Frontal cortex (tissue), 4 donors: ENCODE measurements around the gene PODXL. TPM values are rescaled to one million over a fixed set of nuclear protein-coding genes. Genes with fewer than 3 reads are reported as not detected.
"Not testable (repeated sequence)": the region's sequence is repeated elsewhere in the genome, so short reads cannot be mapped to it uniquely, and the experiment has no call there.

Experiments used
- DNase-seq, 2 donors: peaks; one replicate each; pipeline ENCODE4 v3.0.0; 2012; ENCODE audit warnings: low spot score in 2 of 2
- FAIRE-seq: peaks from 2 replicates; lab custom pipeline; 2012; peaks lifted over from hg19 to GRCh38; lab: Jason Lieb, UNC
- total RNA-seq: library from RNA; depleted of rRNA; stranded (reverse); fragments of >200 nt; gene quantifications from one replicate; pipeline ENCODE4 v1.2.3, GENCODE V29; 2014
- donor health status: control.
- donor health status: control.
- donor health status: control.

Gene PODXL
- total RNA-seq, 1 donor from 2014 or later = 9.4 TPM

- not testable (repeated sequence) for FAIRE-seq, DNase-seq
These were observed 41.0 kb downstream of the PODXL start for GRCh38 chr7:131515471-131515870.

- FAIRE-seq (no peak), DNase-seq (peak; percentile 34 to 71)
These were observed 43.0 kb downstream of the PODXL start for GRCh38 chr7:131513245-131514061.

- FAIRE-seq (no peak), DNase-seq (no peak)
These were observed 44.5 kb downstream of the PODXL start for GRCh38 chr7:131511774-131512535.

- FAIRE-seq (no peak), DNase-seq (no peak)
These were observed 45.4 kb downstream of the PODXL start for GRCh38 chr7:131511071-131511470.

- no peak for DNase-seq
- no peak for FAIRE-seq
These were observed 46.6 kb downstream of the PODXL start for GRCh38 chr7:131509781-131510180.

- FAIRE-seq (no peak), DNase-seq (no peak)
These were observed 47.5 kb downstream of the PODXL start for GRCh38 chr7:131508754-131509486.

GRCh38 chr7:131507592-131508331 is 48.7 kb downstream of the PODXL start:
- peak; percentile 21 to 58 for DNase-seq
- no peak for FAIRE-seq

- no peak for FAIRE-seq
These were observed 49.8 kb downstream of the PODXL start for GRCh38 chr7:131506597-131506996.

GRCh38 chr7:131505636-131506557 is 50.5 kb downstream of the PODXL start:
- DNase-seq (no peak), FAIRE-seq (no peak)

More at GRCh38 chr7:131506597-131506996, 49.8 kb downstream of the PODXL start:
- no peak for DNase-seq

- not testable (repeated sequence) for FAIRE-seq, DNase-seq
These were observed 51.3 kb downstream of the PODXL start for GRCh38 chr7:131505037-131505620.

GRCh38 chr7:131504157-131504899 is 52.1 kb downstream of the PODXL start:
- no peak for FAIRE-seq
- DNase-seq = no peak

- DNase-seq = no peak
- no peak for FAIRE-seq
These were observed 52.8 kb downstream of the PODXL start for GRCh38 chr7:131503639-131504038.

GRCh38 chr7:131502810-131503508 is 53.5 kb downstream of the PODXL start:
- DNase-seq = no peak

GRCh38 chr7:131501930-131502685 is 54.3 kb downstream of the PODXL start:
- DNase-seq (no peak), FAIRE-seq (no peak)

More at GRCh38 chr7:131502810-131503508, 53.5 kb downstream of the PODXL start:
- no peak for FAIRE-seq

GRCh38 chr7:131501422-131501821 is 55.0 kb downstream of the PODXL start:
- FAIRE-seq (no peak), DNase-seq (no peak)

- FAIRE-seq = no peak
- DNase-seq = no peak
These were observed 56.1 kb downstream of the PODXL start for GRCh38 chr7:131500357-131500756.
